Measurements from ENCODE around the gene IFNA16.
"Not testable (repeated sequence)": the region's sequence is repeated elsewhere in the genome, so short reads cannot be mapped to it uniquely, and the experiment has no call there.

The IFNA16 gene

GRCh38 chr9:21217211-21217610, at the start of gene IFNA16:
Gene IFNA16, minus strand, starts transcription at chr9:21217311. Its CDS starts 6 bp downstream, at chr9:21217305.
- not testable (repeated sequence) for DNase-seq

GRCh38 chr9:21265421-21266189, 48.5 kb upstream of the IFNA16 start:
- DNase-seq = no peak

- DNase-seq = no peak
Measured at GRCh38 chr9:21255538-21256212, 38.6 kb upstream of the IFNA16 start.

- peak; percentile 67 for DNase-seq
Measured at GRCh38 chr9:21252721-21253547, 35.8 kb upstream of the IFNA16 start.

GRCh38 chr9:21251638-21252037, 34.5 kb upstream of the IFNA16 start:
- DNase-seq = no peak

GRCh38 chr9:21251190-21251589, 34.1 kb upstream of the IFNA16 start:
- no peak for DNase-seq

- DNase-seq = no peak
Measured at GRCh38 chr9:21244836-21245235, 27.7 kb upstream of the IFNA16 start.

GRCh38 chr9:21239911-21240310, 22.8 kb upstream of the IFNA16 start, which contains the start of gene IFNA14:
Gene IFNA14, minus strand, starts transcription at chr9:21240005. Its CDS starts 70 bp downstream, at chr9:21239935.
- no peak for DNase-seq

GRCh38 chr9:21236360-21236714, 19.2 kb upstream of the IFNA16 start:
- DNase-seq = not testable (repeated sequence)

- not testable (repeated sequence) for DNase-seq
Measured at GRCh38 chr9:21235468-21236359, 18.6 kb upstream of the IFNA16 start.

GRCh38 chr9:21234153-21234687, 17.1 kb upstream of the IFNA16 start:
- no peak for DNase-seq

GRCh38 chr9:21233258-21233657, 16.1 kb upstream of the IFNA16 start:
- DNase-seq = no peak

GRCh38 chr9:21228122-21228521, 11.0 kb upstream of the IFNA16 start, which contains the start of gene IFNA17:
Gene IFNA17, minus strand, starts transcription at chr9:21228222. Its CDS starts 49 bp downstream, at chr9:21228173.
- no peak for DNase-seq

GRCh38 chr9:21213411-21214326, 3.4 kb downstream of the IFNA16 start:
- DNase-seq = not testable (repeated sequence)

GRCh38 chr9:21212160-21212559, 5.0 kb downstream of the IFNA16 start:
- not testable (repeated sequence) for DNase-seq

GRCh38 chr9:21210782-21211181, 6.3 kb downstream of the IFNA16 start:
- DNase-seq = not testable (repeated sequence)

GRCh38 chr9:21210311-21210710, 6.8 kb downstream of the IFNA16 start:
- DNase-seq = no peak

GRCh38 chr9:21207043-21207442, 10.1 kb downstream of the IFNA16 start, which contains the start of gene IFNA10:
Gene IFNA10, minus strand, starts transcription at chr9:21207143. Its CDS starts 46 bp downstream, at chr9:21207097.
- not testable (repeated sequence) for DNase-seq

GRCh38 chr9:21205204-21205603, 11.9 kb downstream of the IFNA16 start:
- DNase-seq = no peak

- not testable (repeated sequence) for DNase-seq
Measured at GRCh38 chr9:21202105-21202504, 15.0 kb downstream of the IFNA16 start, which contains the start of gene IFNA7. Gene IFNA7, minus strand, starts transcription at chr9:21202205. Its CDS starts 40 bp downstream, at chr9:21202165.
